ENCODE measurements around the gene VILL.

GRCh38 chr3:37968199-37968598 lies 22.4 kb upstream of the VILL start:
- TF ChIP-seq RCOR1 (IDR thresholded peaks at IDR 0.05; ENCODE audit: low read length) (no peak), IRF3 (IDR thresholded peaks at IDR 0.05; ENCODE audit: low read depth, low read length) (no peak), TEAD4 (IDR thresholded peaks at IDR 0.05; ENCODE audit: borderline replicate concordance, insufficient read depth) (no peak), EP300 (IDR thresholded peaks at IDR 0.05; ENCODE audit: borderline replicate concordance in 1 of 2, low read depth in 1 of 2, low read length in 1 of 2) (no peak), TAF1 (IDR thresholded peaks at IDR 0.05; ENCODE audit: borderline replicate concordance, low read depth, low read length) (no peak), MXI1 (IDR thresholded peaks at IDR 0.05; ENCODE audit: low read depth, low read length) (no peak), SMC3 (IDR thresholded peaks at IDR 0.05; ENCODE audit: low read depth, low read length) (no peak), RAD21 (IDR thresholded peaks at IDR 0.05; ENCODE audit: low read length) (no peak), MEF2A (IDR thresholded peaks at IDR 0.05; ENCODE audit: borderline replicate concordance, low read depth) (no peak)
- TF ChIP-seq, protein P1, sequence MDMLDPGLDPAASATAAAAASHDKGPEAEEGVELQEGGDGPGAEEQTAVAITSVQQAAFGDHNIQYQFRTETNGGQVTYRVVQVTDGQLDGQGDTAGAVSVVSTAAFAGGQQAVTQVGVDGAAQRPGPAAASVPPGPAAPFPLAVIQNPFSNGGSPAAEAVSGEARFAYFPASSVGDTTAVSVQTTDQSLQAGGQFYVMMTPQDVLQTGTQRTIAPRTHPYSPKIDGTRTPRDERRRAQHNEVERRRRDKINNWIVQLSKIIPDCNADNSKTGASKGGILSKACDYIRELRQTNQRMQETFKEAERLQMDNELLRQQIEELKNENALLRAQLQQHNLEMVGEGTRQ (IDR thresholded peaks at IDR 0.05; ENCODE audit: borderline replicate concordance, low read depth, low read length): no peak
- TF ChIP-seq, protein P2, sequence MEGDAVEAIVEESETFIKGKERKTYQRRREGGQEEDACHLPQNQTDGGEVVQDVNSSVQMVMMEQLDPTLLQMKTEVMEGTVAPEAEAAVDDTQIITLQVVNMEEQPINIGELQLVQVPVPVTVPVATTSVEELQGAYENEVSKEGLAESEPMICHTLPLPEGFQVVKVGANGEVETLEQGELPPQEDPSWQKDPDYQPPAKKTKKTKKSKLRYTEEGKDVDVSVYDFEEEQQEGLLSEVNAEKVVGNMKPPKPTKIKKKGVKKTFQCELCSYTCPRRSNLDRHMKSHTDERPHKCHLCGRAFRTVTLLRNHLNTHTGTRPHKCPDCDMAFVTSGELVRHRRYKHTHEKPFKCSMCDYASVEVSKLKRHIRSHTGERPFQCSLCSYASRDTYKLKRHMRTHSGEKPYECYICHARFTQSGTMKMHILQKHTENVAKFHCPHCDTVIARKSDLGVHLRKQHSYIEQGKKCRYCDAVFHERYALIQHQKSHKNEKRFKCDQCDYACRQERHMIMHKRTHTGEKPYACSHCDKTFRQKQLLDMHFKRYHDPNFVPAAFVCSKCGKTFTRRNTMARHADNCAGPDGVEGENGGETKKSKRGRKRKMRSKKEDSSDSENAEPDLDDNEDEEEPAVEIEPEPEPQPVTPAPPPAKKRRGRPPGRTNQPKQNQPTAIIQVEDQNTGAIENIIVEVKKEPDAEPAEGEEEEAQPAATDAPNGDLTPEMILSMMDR (IDR thresholded peaks at IDR 0.05): no peak

Data from SK-N-SH (cell line).